HEK293 (cell line): ENCODE measurements around the gene SRRD.

Experiments
- GFI1B ChIP-seq: fragments of 450-650 bp; formaldehyde crosslinking; IDR thresholded peaks from 2 replicates; pipeline ENCODE4 v1.5.1; 2016; ENCODE audit warnings: missing biosample characterization, missing genetic modification characterization
- GLI4 ChIP-seq: fragments of 450-650 bp; formaldehyde crosslinking; IDR thresholded peaks from 2 replicates; pipeline ENCODE4 v1.5.1; 2016; ENCODE audit warnings: missing biosample characterization, missing genetic modification characterization
- OVOL3 ChIP-seq: fragments of 450-650 bp; formaldehyde crosslinking; IDR thresholded peaks from 2 replicates; pipeline ENCODE4 v1.5.1; 2016; ENCODE audit warnings: missing biosample characterization, missing genetic modification characterization
- PRDM1 ChIP-seq: fragments of 450-650 bp; formaldehyde crosslinking; IDR thresholded peaks from 2 replicates; pipeline ENCODE4; 2016; ENCODE audit warnings: missing biosample characterization, missing genetic modification characterization
- TCF7L2 ChIP-seq: IDR thresholded peaks from 2 replicates; pipeline ENCODE4 v1.6.1; 2011; ENCODE audit warnings: low read depth, mild to moderate bottlenecking, inconsistent platforms, low read length, moderate library complexity, borderline replicate concordance
- TRIM28 ChIP-seq: IDR thresholded peaks from 2 replicates; pipeline ENCODE4 v1.6.1; 2011; ENCODE audit warnings: low read length, control low read depth, borderline replicate concordance
- WT1 ChIP-seq: fragments of 450-650 bp; formaldehyde crosslinking; IDR thresholded peaks from 2 replicates; pipeline ENCODE4 v1.5.1; 2016; ENCODE audit warnings: missing biosample characterization, missing genetic modification characterization
- YY2 ChIP-seq: fragments of 450-650 bp; formaldehyde crosslinking; IDR thresholded peaks from 2 replicates; pipeline ENCODE4 v1.5.1; 2016; ENCODE audit warnings: missing biosample characterization, missing genetic modification characterization
- ZBTB20 ChIP-seq: fragments of 450-650 bp; formaldehyde crosslinking; IDR thresholded peaks from 2 replicates; pipeline ENCODE4 v1.5.1; 2016; ENCODE audit warnings: missing biosample characterization, missing genetic modification characterization
- ZBTB6 ChIP-seq: fragments of 450-650 bp; formaldehyde crosslinking; IDR thresholded peaks from 2 replicates; pipeline ENCODE4 v1.5.1; 2017; ENCODE audit warnings: missing biosample characterization, missing genetic modification characterization
- ZFP69B ChIP-seq: fragments of 450-650 bp; formaldehyde crosslinking; IDR thresholded peaks from 2 replicates; pipeline ENCODE4 v1.5.1; 2016; ENCODE audit warnings: missing biosample characterization, missing genetic modification characterization
- ZNF138 ChIP-seq: fragments of 450-650 bp; formaldehyde crosslinking; IDR thresholded peaks from 2 replicates; pipeline ENCODE4 v1.5.1; 2016; ENCODE audit warnings: missing biosample characterization, missing genetic modification characterization, borderline replicate concordance
- ZNF16 ChIP-seq: fragments of 450-650 bp; formaldehyde crosslinking; IDR thresholded peaks from 2 replicates; pipeline ENCODE4 v1.5.1; 2016; ENCODE audit warnings: low read depth, missing biosample characterization, missing genetic modification characterization
- ZNF23 ChIP-seq: fragments of 450-650 bp; formaldehyde crosslinking; IDR thresholded peaks from 2 replicates; pipeline ENCODE4 v1.5.1; 2016; ENCODE audit warnings: missing biosample characterization, missing genetic modification characterization, borderline replicate concordance
- ZNF324 ChIP-seq: fragments of 450-650 bp; formaldehyde crosslinking; IDR thresholded peaks from 2 replicates; pipeline ENCODE4 v1.5.1; 2016; ENCODE audit warnings: missing biosample characterization, missing genetic modification characterization
- ZNF335 ChIP-seq: fragments of 450-650 bp; formaldehyde crosslinking; conservative IDR thresholded peaks from 2 replicates; pipeline ENCODE4 v1.5.1; 2016; ENCODE audit warnings: missing biosample characterization, missing genetic modification characterization
- ZNF473 ChIP-seq: fragments of 450-650 bp; formaldehyde crosslinking; IDR thresholded peaks from 2 replicates; pipeline ENCODE4 v1.5.1; 2017; ENCODE audit warnings: missing biosample characterization, missing genetic modification characterization
- ZNF521 ChIP-seq: fragments of 450-650 bp; formaldehyde crosslinking; IDR thresholded peaks from 2 replicates; pipeline ENCODE4 v1.5.1; 2017; ENCODE audit warnings: missing biosample characterization, mild to moderate bottlenecking, missing genetic modification characterization
- ZNF544 ChIP-seq: fragments of 450-650 bp; formaldehyde crosslinking; IDR thresholded peaks from 2 replicates; pipeline ENCODE4 v1.5.0; 2017; ENCODE audit warnings: missing biosample characterization, missing genetic modification characterization
- ZNF621 ChIP-seq: fragments of 450-650 bp; formaldehyde crosslinking; IDR thresholded peaks from 2 replicates; pipeline ENCODE4 v1.5.1; 2017; ENCODE audit warnings: missing biosample characterization, missing genetic modification characterization
- ZNF624 ChIP-seq: fragments of 450-650 bp; formaldehyde crosslinking; IDR thresholded peaks from 2 replicates; pipeline ENCODE4 v1.5.1; 2017; ENCODE audit warnings: missing biosample characterization, missing genetic modification characterization
- ZNF677 ChIP-seq: fragments of 450-650 bp; IDR thresholded peaks from 2 replicates; pipeline ENCODE4 v1.5.0; 2018; ENCODE audit warnings: missing biosample characterization, mild to moderate bottlenecking, missing genetic modification characterization, moderate library complexity
- ZNF785 ChIP-seq: fragments of 450-650 bp; formaldehyde crosslinking; IDR thresholded peaks from 2 replicates; pipeline ENCODE4 v1.5.1; 2016; ENCODE audit warnings: missing biosample characterization, missing genetic modification characterization
- TF ChIP-seq, protein P1 (sequence below): fragments of 450-650 bp; formaldehyde crosslinking; IDR thresholded peaks from 2 replicates; pipeline ENCODE4; 2016; ENCODE audit warnings: missing biosample characterization, missing genetic modification characterization
- TF ChIP-seq, protein P2 (sequence below): fragments of 450-650 bp; formaldehyde crosslinking; IDR thresholded peaks from 2 replicates; pipeline ENCODE4 v1.5.1; 2016; ENCODE audit warnings: missing biosample characterization, missing genetic modification characterization
- TF ChIP-seq, protein P3 (sequence below): fragments of 450-650 bp; formaldehyde crosslinking; IDR thresholded peaks from 2 replicates; pipeline ENCODE4 v1.5.1; 2016; ENCODE audit warnings: missing biosample characterization, missing genetic modification characterization
- TF ChIP-seq, protein P4 (sequence below): fragments of 450-650 bp; formaldehyde crosslinking; IDR thresholded peaks from 2 replicates; pipeline ENCODE4 v1.5.1; 2017; ENCODE audit warnings: missing biosample characterization, mild to moderate bottlenecking, missing genetic modification characterization, moderate library complexity
- TF ChIP-seq, protein P5 (sequence below): fragments of 450-650 bp; formaldehyde crosslinking; IDR thresholded peaks from 2 replicates; pipeline ENCODE4 v1.5.1; 2016; ENCODE audit warnings: missing biosample characterization, missing genetic modification characterization
- TF ChIP-seq, protein P6 (sequence below): fragments of 450-650 bp; formaldehyde crosslinking; IDR thresholded peaks from 2 replicates; pipeline ENCODE4 v1.5.1; 2016; ENCODE audit warnings: missing biosample characterization, missing genetic modification characterization
- TF ChIP-seq, protein P7 (sequence below): sonication (generic); formaldehyde crosslinking; IDR thresholded peaks from 2 replicates; pipeline ENCODE4 v1.8.1; 2022; ENCODE audit warnings: mild to moderate bottlenecking, moderate library complexity, missing genetic modification reagents
- TF ChIP-seq, protein P8 (sequence below): fragments of 450-650 bp; formaldehyde crosslinking; optimal IDR thresholded peaks from 2 replicates; pipeline ENCODE3; 2016; ENCODE audit warnings: missing biosample characterization, mild to moderate bottlenecking, missing genetic modification characterization

SRRD gene

GRCh38 chr22:26512149-26512793, 28.6 kb downstream of the SRRD start, which contains the start of gene TFIP11 (continued):
- TF ChIP-seq ZNF138 (tag by site-specific recombination) (no peak), ZNF23 (tag by site-specific recombination) (no peak), ZNF677 (no peak), GLI4 (tag by site-specific recombination) (no peak), ZNF544 (tag by site-specific recombination) (no peak), ZNF621 (tag by site-specific recombination) (no peak), ZBTB20 (tag by site-specific recombination) (no peak; the same call in 1 of the 2 replicates), ZNF785 (tag by site-specific recombination) (no peak), PRDM1 (tag by site-specific recombination) (no peak), WT1 (tag by site-specific recombination) (no peak), ZNF324 (no peak), ZNF16 (tag by site-specific recombination) (no peak), ZNF473 (tag by site-specific recombination) (no peak), ZBTB6 (tag by site-specific recombination) (no peak), ZFP69B (tag by site-specific recombination) (no peak), ZNF624 (tag by site-specific recombination) (no peak), TRIM28 (no peak; the same call in 1 of the 2 replicates), OVOL3 (tag by site-specific recombination) (no peak), GFI1B (tag by site-specific recombination) (no peak), YY2 (tag by site-specific recombination) (peak; percentile 41; the same call in 1 of the 2 replicates), ZNF335 (tag by site-specific recombination) (peak; percentile 51), ZNF521 (no peak), TCF7L2 (no peak)
- TF ChIP-seq, protein P1, sequence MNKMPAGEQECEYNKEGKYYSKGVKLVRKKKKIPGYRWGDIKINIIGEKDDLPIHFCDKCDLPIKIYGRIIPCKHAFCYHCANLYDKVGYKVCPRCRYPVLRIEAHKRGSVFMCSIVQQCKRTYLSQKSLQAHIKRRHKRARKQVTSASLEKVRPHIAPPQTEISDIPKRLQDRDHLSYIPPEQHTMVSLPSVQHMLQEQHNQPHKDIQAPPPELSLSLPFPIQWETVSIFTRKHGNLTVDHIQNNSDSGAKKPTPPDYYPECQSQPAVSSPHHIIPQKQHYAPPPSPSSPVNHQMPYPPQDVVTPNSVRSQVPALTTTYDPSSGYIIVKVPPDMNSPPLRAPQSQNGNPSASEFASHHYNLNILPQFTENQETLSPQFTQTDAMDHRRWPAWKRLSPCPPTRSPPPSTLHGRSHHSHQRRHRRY (tag by site-specific recombination) = no peak
- TF ChIP-seq, protein P2, sequence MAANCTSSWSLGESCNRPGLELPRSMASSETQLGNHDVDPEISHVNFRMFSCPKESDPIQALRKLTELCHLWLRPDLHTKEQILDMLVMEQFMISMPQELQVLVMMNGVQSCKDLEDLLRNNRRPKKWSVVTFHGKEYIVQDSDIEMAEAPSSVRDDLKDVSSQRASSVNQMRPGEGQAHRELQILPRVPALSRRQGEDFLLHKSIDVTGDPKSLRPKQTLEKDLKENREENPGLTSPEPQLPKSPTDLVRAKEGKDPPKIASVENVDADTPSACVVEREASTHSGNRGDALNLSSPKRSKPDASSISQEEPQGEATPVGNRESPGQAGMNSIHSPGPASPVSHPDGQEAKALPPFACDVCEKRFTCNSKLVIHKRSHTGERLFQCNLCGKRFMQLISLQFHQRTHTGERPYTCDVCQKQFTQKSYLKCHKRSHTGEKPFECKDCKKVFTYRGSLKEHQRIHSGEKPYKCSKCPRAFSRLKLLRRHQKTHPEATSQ (tag by site-specific recombination) = no peak
- TF ChIP-seq, protein P3, sequence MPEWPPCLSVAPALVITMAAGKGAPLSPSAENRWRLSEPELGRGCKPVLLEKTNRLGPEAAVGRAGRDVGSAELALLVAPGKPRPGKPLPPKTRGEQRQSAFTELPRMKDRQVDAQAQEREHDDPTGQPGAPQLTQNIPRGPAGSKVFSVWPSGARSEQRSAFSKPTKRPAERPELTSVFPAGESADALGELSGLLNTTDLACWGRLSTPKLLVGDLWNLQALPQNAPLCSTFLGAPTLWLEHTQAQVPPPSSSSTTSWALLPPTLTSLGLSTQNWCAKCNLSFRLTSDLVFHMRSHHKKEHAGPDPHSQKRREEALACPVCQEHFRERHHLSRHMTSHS (tag by site-specific recombination) = no peak
- TF ChIP-seq, protein P4, sequence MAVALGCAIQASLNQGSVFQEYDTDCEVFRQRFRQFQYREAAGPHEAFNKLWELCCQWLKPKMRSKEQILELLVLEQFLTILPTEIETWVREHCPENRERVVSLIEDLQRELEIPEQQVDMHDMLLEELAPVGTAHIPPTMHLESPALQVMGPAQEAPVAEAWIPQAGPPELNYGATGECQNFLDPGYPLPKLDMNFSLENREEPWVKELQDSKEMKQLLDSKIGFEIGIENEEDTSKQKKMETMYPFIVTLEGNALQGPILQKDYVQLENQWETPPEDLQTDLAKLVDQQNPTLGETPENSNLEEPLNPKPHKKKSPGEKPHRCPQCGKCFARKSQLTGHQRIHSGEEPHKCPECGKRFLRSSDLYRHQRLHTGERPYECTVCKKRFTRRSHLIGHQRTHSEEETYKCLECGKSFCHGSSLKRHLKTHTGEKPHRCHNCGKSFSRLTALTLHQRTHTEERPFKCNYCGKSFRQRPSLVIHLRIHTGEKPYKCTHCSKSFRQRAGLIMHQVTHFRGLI (tag by site-specific recombination) = no peak
- TF ChIP-seq, protein P5, sequence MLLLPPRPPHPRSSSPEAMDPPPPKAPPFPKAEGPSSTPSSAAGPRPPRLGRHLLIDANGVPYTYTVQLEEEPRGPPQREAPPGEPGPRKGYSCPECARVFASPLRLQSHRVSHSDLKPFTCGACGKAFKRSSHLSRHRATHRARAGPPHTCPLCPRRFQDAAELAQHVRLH (tag by site-specific recombination) = no peak
- TF ChIP-seq, protein P6, sequence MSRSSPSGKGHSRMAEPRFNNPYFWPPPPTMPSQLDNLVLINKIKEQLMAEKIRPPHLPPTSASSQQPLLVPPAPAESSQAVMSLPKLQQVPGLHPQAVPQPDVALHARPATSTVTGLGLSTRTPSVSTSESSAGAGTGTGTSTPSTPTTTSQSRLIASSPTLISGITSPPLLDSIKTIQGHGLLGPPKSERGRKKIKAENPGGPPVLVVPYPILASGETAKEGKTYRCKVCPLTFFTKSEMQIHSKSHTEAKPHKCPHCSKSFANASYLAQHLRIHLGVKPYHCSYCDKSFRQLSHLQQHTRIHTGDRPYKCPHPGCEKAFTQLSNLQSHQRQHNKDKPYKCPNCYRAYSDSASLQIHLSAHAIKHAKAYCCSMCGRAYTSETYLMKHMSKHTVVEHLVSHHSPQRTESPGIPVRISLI (tag by site-specific recombination) = no peak
- TF ChIP-seq, protein P7, sequence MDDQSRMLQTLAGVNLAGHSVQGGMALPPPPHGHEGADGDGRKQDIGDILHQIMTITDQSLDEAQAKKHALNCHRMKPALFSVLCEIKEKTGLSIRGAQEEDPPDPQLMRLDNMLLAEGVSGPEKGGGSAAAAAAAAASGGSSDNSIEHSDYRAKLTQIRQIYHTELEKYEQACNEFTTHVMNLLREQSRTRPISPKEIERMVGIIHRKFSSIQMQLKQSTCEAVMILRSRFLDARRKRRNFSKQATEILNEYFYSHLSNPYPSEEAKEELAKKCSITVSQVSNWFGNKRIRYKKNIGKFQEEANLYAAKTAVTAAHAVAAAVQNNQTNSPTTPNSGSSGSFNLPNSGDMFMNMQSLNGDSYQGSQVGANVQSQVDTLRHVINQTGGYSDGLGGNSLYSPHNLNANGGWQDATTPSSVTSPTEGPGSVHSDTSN = peak; percentile 84; the same call in 1 of the 2 replicates
- TF ChIP-seq, protein P8, sequence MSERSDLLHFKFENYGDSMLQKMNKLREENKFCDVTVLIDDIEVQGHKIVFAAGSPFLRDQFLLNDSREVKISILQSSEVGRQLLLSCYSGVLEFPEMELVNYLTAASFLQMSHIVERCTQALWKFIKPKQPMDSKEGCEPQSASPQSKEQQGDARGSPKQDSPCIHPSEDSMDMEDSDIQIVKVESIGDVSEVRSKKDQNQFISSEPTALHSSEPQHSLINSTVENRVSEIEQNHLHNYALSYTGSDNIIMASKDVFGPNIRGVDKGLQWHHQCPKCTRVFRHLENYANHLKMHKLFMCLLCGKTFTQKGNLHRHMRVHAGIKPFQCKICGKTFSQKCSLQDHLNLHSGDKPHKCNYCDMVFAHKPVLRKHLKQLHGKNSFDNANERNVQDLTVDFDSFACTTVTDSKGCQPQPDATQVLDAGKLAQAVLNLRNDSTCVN (tag by site-specific recombination) = peak; percentile 26
